Right lobe of liver (tissue), 6 donors: ENCODE data around the gene GRIN2C. TPM values are rescaled to one million over a fixed set of nuclear protein-coding genes. Genes with fewer than 3 reads are reported as not detected.
"Not testable (repeated sequence)": the region's sequence is repeated elsewhere in the genome, so short reads cannot be mapped to it uniquely, and the experiment has no call there.

Experiments
- ATAC-seq, 4 donors: fragments of 200-7000 bp; cut with Tn5 transposase; one replicate each; pipeline ENCODE4 v1.9.1; 2020; ENCODE audit warnings: mild to moderate bottlenecking in 4 of 4, moderate library complexity in 4 of 4
- DNase-seq, 3 donors: peaks; one replicate each; pipeline ENCODE4 v3.0.0-alpha.2; 2020
- H3K27ac ChIP-seq, 3 donors: fragments of 200-600 bp; one replicate each; pipeline ENCODE4 v1.8.0; 2022
- H3K27me3 ChIP-seq, 2 donors: fragments of 200-600 bp; one replicate each; pipeline ENCODE4 v1.8.0; 2022
- H3K36me3 ChIP-seq, 4 donors: fragments of 200-600 bp; sonication (generic) in 1 of 4; one replicate each; pipeline versions ENCODE4 v1.5.1 to v1.8.0; 2017 to 2022; ENCODE audit warnings: control low read depth in 1 of 4
- H3K4me1 ChIP-seq, 4 donors: fragments of 200-600 bp; sonication (generic) in 1 of 4; one replicate each; pipeline versions ENCODE4 v1.5.1 to v1.8.0; 2017 to 2022; ENCODE audit warnings: control low read depth in 1 of 4
- H3K4me3 ChIP-seq, 3 donors: fragments of 200-600 bp; one replicate each; pipeline ENCODE4 v1.8.0; 2022
- H3K9me3 ChIP-seq, 4 donors: fragments of 200-600 bp; sonication (generic) in 1 of 4; one replicate each; pipeline versions ENCODE4 v1.5.1 to v1.8.0; 2017 to 2022; ENCODE audit warnings: control low read depth in 1 of 4
- POLR2A ChIP-seq: fragments of 450-650 bp; IDR thresholded peaks from one replicate; pipeline ENCODE4 v1.6.1; 2017; ENCODE audit warnings: antibody characterized with exemption, mild to moderate bottlenecking
- WGBS: methylation state at CpG from one replicate; pipeline ENCODE4 v1.1.6; 2018; ENCODE audit warnings: low coverage, low lambda C conversion rate; ENCODE audit not compliant: insufficient coverage; ENCODE audit errors: missing lambda C conversion rate; 5-methylcytosine and 5-hydroxymethylcytosine counted together
- intact Hi-C, 2 donors: fragments of 100-400 bp; cut with DNase I; formaldehyde crosslinking; loops; one replicate each; pipeline versions ENCODE4 v1.11.2 to v1.14.1; 2022
- long read RNA-seq: library from polyadenylated mRNA; unstranded; transcript quantifications from one replicate; pipeline ENCODE4 v2.0.0, GENCODE V29; 2019
- total RNA-seq, 6 experiments: library from RNA; depleted of rRNA in 2 of 6; stranded (reverse); fragments of >200 nt in 2 of 6; fragmentation: NEBNext Ultra II Directional in 3 of 6; extraction: Animal tissue kit (Norgen Biotek cat#: 25700) in 3 of 6; gene quantifications; one replicate each; pipeline versions ENCODE4 v1.1.0 to v1.2.4, GENCODE V29; 2016 to 2023
- TF ChIP-seq, protein P1 (sequence below), 4 donors: fragments of 200-600 bp in 3 of 4; fragments of 450-650 bp in 1 of 4; IDR thresholded peaks; one replicate each; pipeline versions ENCODE4 v1.5.1 to v1.8.0; 2016 to 2022; ENCODE audit warnings: antibody characterized with exemption in 4 of 4, mild to moderate bottlenecking in 2 of 4
- donor health status: DM: no; HTN: yes; CAD: no.
- donor health status: DM: no; HTN: no; CAD: no.
- donor health status: DM: no; HTN: no; CAD: no.
- donor health status: DM: no; HTN: yes; CAD: no.
- donor health status: DM: no; HTN: yes; CAD: no.

GRIN2C gene
- under 1 TPM in 2 of 6 experiments, not detected in 4; 0.10 to 0.13 TPM for total RNA-seq
- long read RNA-seq = 0 reads

DNA sequence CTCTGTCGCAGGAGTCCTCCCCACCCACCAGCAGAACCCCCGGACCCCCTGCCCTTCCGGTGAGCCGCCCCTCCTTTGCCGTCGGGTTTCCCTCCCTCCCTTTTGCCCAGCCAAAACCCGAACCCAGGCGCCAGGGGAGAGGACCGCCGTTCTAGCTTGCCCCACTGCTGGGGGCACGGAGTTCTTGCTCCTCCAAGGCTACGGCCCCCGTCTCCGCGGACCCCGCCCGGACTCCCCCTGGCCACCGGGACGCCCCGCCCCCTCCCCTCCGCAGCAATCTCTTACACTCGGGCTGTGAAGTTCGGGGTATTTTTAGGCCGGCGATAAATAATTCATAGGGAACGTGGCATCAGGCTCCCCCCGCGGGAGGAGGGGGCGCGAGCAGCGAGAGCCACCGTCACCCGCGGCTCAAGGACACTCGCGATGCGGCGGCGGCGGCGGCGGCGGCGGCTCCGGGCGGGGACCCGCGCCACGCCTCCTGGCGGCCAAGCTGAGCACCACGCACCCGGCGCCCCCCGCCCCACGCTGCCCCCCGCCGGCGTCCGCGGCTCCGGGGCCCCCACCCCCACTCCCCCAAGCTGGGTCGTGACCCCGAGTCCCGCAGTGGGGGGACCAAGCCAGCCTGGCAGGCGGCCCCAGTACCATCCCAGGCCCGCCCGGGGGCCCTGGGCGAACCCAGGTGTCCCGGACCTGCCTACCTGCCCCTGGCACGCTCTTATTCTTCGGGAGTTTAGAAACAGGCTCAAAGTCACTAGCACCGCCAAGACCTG is at the start of gene GRIN2C:
Gene GRIN2C, minus strand, starts transcription at position 427 of the 770 bp plus-strand sequence. CDS start 4,793 bp downstream, outside the sequence.
- Histone ChIP-seq H3K36me3 (no peaks in the 10 kb centered on the region), H3K27ac (no peak within 1 kb of the TSS), H3K27me3 (peaks cover 4 to 17% of the 10 kb centered on the region in 2 donors), H3K4me1 (peaks cover 0 to 7% (median 2%) of the 10 kb centered on the region in 4 donors), H3K4me3 (no peak within 1 kb of the TSS), H3K9me3 (no peaks in the 10 kb centered on the region)
- DNase-seq = no peak
- TF ChIP-seq, protein P1, sequence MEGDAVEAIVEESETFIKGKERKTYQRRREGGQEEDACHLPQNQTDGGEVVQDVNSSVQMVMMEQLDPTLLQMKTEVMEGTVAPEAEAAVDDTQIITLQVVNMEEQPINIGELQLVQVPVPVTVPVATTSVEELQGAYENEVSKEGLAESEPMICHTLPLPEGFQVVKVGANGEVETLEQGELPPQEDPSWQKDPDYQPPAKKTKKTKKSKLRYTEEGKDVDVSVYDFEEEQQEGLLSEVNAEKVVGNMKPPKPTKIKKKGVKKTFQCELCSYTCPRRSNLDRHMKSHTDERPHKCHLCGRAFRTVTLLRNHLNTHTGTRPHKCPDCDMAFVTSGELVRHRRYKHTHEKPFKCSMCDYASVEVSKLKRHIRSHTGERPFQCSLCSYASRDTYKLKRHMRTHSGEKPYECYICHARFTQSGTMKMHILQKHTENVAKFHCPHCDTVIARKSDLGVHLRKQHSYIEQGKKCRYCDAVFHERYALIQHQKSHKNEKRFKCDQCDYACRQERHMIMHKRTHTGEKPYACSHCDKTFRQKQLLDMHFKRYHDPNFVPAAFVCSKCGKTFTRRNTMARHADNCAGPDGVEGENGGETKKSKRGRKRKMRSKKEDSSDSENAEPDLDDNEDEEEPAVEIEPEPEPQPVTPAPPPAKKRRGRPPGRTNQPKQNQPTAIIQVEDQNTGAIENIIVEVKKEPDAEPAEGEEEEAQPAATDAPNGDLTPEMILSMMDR (IDR thresholded peaks at IDR 0.05) = peak; percentile 12 to 43 (median 18)
- no peak for TF ChIP-seq POLR2A
- intact Hi-C loops = loop anchor here (5.0 to 10.0 kb wide), 3 partner anchors 72 to 205 kb away; partner anchors contain the start of gene NHERF1 (in 1 of the 2)
- no peak for ATAC-seq
- under 1% methylated on average over 21 of the region's 72 CpGs for WGBS

DNA sequence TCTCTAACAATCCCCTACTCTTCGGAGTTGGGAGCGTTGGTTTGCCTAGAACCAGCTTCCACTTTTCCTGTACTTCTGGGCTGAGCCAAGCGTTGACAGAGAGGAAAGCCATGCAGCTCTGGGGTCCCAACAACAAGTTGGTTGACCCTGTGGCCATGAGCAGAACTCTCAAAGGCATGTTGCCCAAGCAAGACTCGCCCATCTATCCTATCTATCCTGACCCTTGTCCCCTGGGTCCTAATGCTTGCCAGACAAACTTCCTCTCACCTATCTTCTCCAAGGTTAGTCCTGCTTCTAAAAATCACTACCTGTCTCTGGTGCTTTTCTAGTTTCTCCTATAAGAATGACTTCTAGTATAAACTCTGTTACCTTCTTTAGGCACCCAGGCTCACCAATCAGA is 49.4 kb upstream of the GRIN2C start:
- H3K9me3 ChIP-seq, H3K27me3 ChIP-seq, H3K36me3 ChIP-seq, ATAC-seq, H3K4me1 ChIP-seq, H3K27ac ChIP-seq, H3K4me3 ChIP-seq, DNase-seq, intact Hi-C loops: not testable (repeated sequence)
- WGBS = 67% methylated on average over 3 of the region's 4 CpGs

DNA sequence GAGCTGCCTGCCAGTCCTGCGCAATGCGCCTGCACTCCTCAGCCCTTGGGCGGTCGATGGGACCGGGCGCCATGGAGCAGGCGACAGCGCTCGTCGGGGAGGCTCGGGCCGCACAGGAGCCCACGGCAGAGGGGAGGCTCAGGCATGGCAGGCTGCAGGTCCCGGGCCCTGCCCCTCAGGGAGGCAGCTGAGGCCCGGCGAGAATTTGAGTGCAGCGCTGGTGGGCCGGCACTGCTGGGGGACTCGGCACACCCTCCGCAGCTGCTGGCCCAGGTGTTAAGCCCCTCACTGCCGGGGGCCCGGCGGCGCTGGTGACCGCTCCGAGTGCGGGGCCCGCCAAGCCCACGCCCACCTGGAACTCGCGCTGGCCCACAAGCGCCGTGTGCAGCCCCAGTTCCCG is 47.3 kb upstream of the GRIN2C start:
- intact Hi-C loops = no loop called here
- ATAC-seq = no peak
- WGBS = no CpG with 5 or more reads among the region's 34 CpGs
- Histone ChIP-seq H3K4me1 (no peaks in the 10 kb centered on the region), H3K4me3 (no peak overlapping the region), H3K9me3 (no peaks in the 10 kb centered on the region), H3K27ac (no peak overlapping the region), H3K36me3 (no peaks in the 10 kb centered on the region), H3K27me3 (no peaks in the 10 kb centered on the region)
- no peak for DNase-seq
- TF ChIP-seq, protein P1 (IDR thresholded peaks at IDR 0.05) = no peak
- TF ChIP-seq POLR2A = no peak

DNA sequence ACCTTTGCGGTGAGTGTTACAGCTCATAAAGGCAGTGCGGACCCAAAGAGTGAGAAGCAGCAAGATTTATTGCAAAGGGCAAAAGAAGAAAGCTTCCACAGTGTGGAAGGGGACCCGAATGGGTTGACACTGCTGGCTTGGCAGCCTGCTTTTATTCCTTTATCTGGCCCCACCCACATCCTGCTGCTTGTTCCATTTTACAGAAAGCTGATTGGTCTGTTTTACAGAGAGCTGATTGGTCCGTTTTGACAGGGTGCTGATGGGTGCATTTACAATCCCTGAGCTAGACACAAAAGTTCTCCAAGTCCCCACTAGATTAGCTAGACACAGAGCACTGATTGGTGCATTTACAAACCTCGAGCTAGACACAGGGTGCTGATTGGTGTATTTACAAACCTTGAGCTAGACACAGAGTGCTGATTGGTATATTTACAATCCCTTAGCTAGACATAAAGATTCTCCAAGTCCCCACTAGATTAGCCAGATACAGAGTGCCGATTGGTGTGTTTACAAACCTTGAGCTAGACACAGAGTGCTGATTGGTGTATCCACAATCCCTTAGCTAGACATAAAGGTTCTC is 46.6 kb upstream of the GRIN2C start:
- H3K27me3 ChIP-seq, DNase-seq, ATAC-seq, H3K36me3 ChIP-seq, H3K4me3 ChIP-seq, H3K27ac ChIP-seq, H3K4me1 ChIP-seq, H3K9me3 ChIP-seq, intact Hi-C loops: not testable (repeated sequence)
- WGBS = 67% methylated on average over 5 of the region's 6 CpGs

DNA sequence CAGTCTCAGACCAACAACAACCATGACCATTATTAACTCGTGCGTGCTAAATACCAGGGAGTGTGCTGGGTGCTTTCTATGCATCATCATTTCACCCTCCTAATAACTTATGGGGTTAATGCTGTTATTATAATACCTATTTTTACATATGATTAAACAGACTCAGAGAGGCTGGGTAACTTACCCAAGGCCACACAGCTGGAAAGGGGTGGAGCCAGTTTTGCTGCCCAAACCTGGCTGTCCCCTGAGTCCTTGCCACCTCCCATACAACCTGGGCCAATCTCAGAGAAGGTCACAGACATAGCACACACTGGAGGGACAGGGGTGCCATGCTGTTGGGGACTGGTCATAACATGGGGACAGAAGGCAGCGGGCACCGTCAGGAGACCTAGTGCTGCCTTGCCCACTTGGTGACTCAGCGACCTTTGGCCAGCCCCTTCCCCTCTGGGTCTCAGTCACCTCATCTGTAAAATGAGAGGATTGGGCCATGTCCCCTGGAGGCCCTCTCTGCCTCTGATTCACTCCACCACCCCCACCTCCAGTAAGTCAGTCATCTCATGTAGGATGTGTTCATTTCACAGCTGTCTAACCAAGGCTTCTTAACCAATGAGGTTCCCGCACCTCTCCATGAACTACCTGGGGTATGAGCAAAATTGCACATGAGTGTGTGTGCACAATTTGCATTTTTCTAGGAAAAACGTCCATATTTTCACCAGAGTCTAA is 45.2 kb upstream of the GRIN2C start:
- peak in 1 of 4 donors; percentile 36 for ATAC-seq
- TF ChIP-seq, protein P1 (IDR thresholded peaks at IDR 0.05) = no peak
- no peak for TF ChIP-seq POLR2A
- no peaks in the 10 kb centered on the region for H3K9me3 ChIP-seq
- H3K27me3 ChIP-seq = no peaks in the 10 kb centered on the region
- no peaks in the 10 kb centered on the region for H3K36me3 ChIP-seq
- no peak for DNase-seq
- 56% methylated on average over 6 of the region's 7 CpGs for WGBS
- H3K4me1 ChIP-seq = no peaks in the 10 kb centered on the region
- no peak overlapping the region for H3K27ac ChIP-seq
- H3K4me3 ChIP-seq = no peak overlapping the region
- intact Hi-C loops = no loop called here
